Fibroblast of lung (primary cell): ENCODE data around the gene FBLN7.

Source experiments
- CTCF ChIP-seq, 2 donors: IDR thresholded peaks in 1 of 2; conservative IDR thresholded peaks in 1 of 2; 1 replicate in 1 of 2; 2 replicates in 1 of 2; pipeline ENCODE4 v1.5.1; 2011 to 2012; ENCODE audit warnings: low read length in 2 of 2, control low read depth in 1 of 2, inconsistent platforms in 1 of 2, low read depth in 1 of 2, mild to moderate bottlenecking in 1 of 2
- EZH2 ChIP-seq: IDR thresholded peaks from 2 replicates; pipeline ENCODE4 v1.5.1; 2012; ENCODE audit warnings: low read length, control low read depth, mild to moderate bottlenecking; ENCODE audit errors: missing control alignments

GRCh38 chr2:112092286-112093041 lies 45.7 kb upstream of the FBLN7 start:
- TF ChIP-seq CTCF (conservative IDR thresholded peaks at IDR 0.05 in 1 of 2, IDR thresholded peaks at IDR 0.05 in 1 of 2; ENCODE audit: low read depth in 1 of 2, low read length in 2 of 2) = no peak
- no peak for TF ChIP-seq EZH2
